IMR-90 (cell line): ENCODE measurements around the gene DNAJC7.

Experiments used
- CHD1 ChIP-seq: IDR thresholded peaks from 2 replicates; pipeline ENCODE4 v1.6.1; 2012; ENCODE audit warnings: low read depth, low read length, improper control_type of control experiment
- CTCF ChIP-seq: conservative IDR thresholded peaks from 2 replicates; pipeline ENCODE4 v1.5.1; 2012; ENCODE audit warnings: mild to moderate bottlenecking, low read depth, low read length, improper control_type of control experiment
- FOS ChIP-seq: fragments of 150-350 bp; IDR thresholded peaks from 2 replicates; pipeline ENCODE4 v1.6.1; 2016; ENCODE audit warnings: low read depth, low read length
- POLR2A ChIP-seq: IDR thresholded peaks from 2 replicates; pipeline ENCODE4 v1.6.1; 2012; ENCODE audit warnings: mild to moderate bottlenecking, low read depth, low read length
- RAD21 ChIP-seq: IDR thresholded peaks from 2 replicates; pipeline ENCODE4 v1.6.1; 2012; ENCODE audit warnings: low read length, improper control_type of control experiment
- RCOR1 ChIP-seq: IDR thresholded peaks from 2 replicates; pipeline ENCODE4 v1.6.1; 2012; ENCODE audit warnings: mild to moderate bottlenecking, low read length, improper control_type of control experiment; ENCODE audit not compliant: insufficient replicate concordance

- no peak for TF ChIP-seq CTCF
- no peak for TF ChIP-seq RAD21
- no peak for TF ChIP-seq CHD1
- no peak for TF ChIP-seq POLR2A
- TF ChIP-seq RCOR1 = no peak
- no peak for TF ChIP-seq FOS
Observed at GRCh38 chr17:42001729-42002128, 15.5 kb downstream of the DNAJC7 start.
